HL-60/S4 (cell line): Measurements from ENCODE around the gene ILKAP.

Experiments used
- in situ Hi-C: fragments of 300-500 bp; cut with MboI; formaldehyde crosslinking; loops from 2 replicates; pipeline ENCODE4 v1.14.3; 2022; ENCODE audit warnings: low sequenced_read_pairs

The ILKAP gene

GRCh38 chr2:238203094-238203972 lies at the start of gene ILKAP:
TSS of gene ILKAP (minus strand) at chr2:238203695. CDS start at chr2:238203553, 142 bp downstream.
- in situ Hi-C loops = no loop called here

- in situ Hi-C loops = no loop called here
Observed at GRCh38 chr2:238252766-238253630, 49.5 kb upstream of the ILKAP start.

GRCh38 chr2:238251986-238252385 lies 48.5 kb upstream of the ILKAP start:
- in situ Hi-C loops = no loop called here

- in situ Hi-C loops = no loop called here
Observed at GRCh38 chr2:238251331-238251730, 47.8 kb upstream of the ILKAP start.

GRCh38 chr2:238250896-238251295 lies 47.4 kb upstream of the ILKAP start:
- in situ Hi-C loops = no loop called here

GRCh38 chr2:238247841-238248453 lies 44.5 kb upstream of the ILKAP start:
- in situ Hi-C loops = no loop called here

- in situ Hi-C loops = no loop called here
Observed at GRCh38 chr2:238247002-238247822, 43.7 kb upstream of the ILKAP start.

GRCh38 chr2:238244151-238244550 lies 40.7 kb upstream of the ILKAP start:
- in situ Hi-C loops = no loop called here

GRCh38 chr2:238243496-238244076 lies 40.1 kb upstream of the ILKAP start:
- in situ Hi-C loops = no loop called here

- in situ Hi-C loops = no loop called here
Observed at GRCh38 chr2:238242731-238243495, 39.4 kb upstream of the ILKAP start.

- in situ Hi-C loops = no loop called here
Observed at GRCh38 chr2:238241970-238242369, 38.5 kb upstream of the ILKAP start.

- in situ Hi-C loops = no loop called here
Observed at GRCh38 chr2:238240757-238241711, 37.5 kb upstream of the ILKAP start.

- in situ Hi-C loops = no loop called here
Observed at GRCh38 chr2:238239863-238240756, 36.6 kb upstream of the ILKAP start, which contains the start of gene HES6. TSS of gene HES6 (minus strand) at chr2:238240038. CDS start at chr2:238239905, 133 bp downstream.

- in situ Hi-C loops = no loop called here
Observed at GRCh38 chr2:238239543-238239862, 36.0 kb upstream of the ILKAP start.

GRCh38 chr2:238238766-238239542 lies 35.5 kb upstream of the ILKAP start:
- in situ Hi-C loops = no loop called here

- in situ Hi-C loops = no loop called here
Observed at GRCh38 chr2:238238311-238238765, 34.8 kb upstream of the ILKAP start.
